WTC11 (cell line): Measurements from ENCODE around the gene SP140. TPM values are rescaled to one million over a fixed set of nuclear protein-coding genes. Genes with fewer than 3 reads are reported as not detected.

ENCODE experiments used
- ATAC-seq: fragments of 200-7000 bp; cut with Tn5 transposase; 2 replicates; pipeline ENCODE4 v1.10.0; 2021; ENCODE audit warnings: mild to moderate bottlenecking, moderate library complexity
- CTCF ChIA-PET: fragments of 300-600 bp; sonication (Branson Sonifier 250); formaldehyde crosslinking; loops from one replicate; lab custom pipeline; 2021; ENCODE audit warnings: antibody characterized with exemption; lab: Charles Lee
- POLR2A ChIA-PET: fragments of 350-600 bp; sonication (Branson Sonifier 250); formaldehyde crosslinking; loops from one replicate; lab custom pipeline; 2021; ENCODE audit warnings: antibody characterized with exemption; lab: Charles Lee
- DNase-seq: peaks from one replicate; pipeline ENCODE4 v3.0.0; 2021; ENCODE audit warnings: low spot score
- H3K27ac Mint-ChIP-seq: 2 replicates; pipeline ENCODE4 v1.8.0; 2021; ENCODE audit warnings: mixed read lengths
- H3K27me3 Mint-ChIP-seq: 2 replicates; pipeline ENCODE4 v1.8.0; 2021; ENCODE audit warnings: low read depth, mild to moderate bottlenecking, moderate library complexity, mixed read lengths
- H3K36me3 Mint-ChIP-seq: 2 replicates; pipeline ENCODE4 v1.8.0; 2021; ENCODE audit warnings: mixed read lengths
- H3K4me1 Mint-ChIP-seq: 2 replicates; pipeline ENCODE4 v1.8.0; 2022; ENCODE audit warnings: mixed read lengths
- H3K4me3 Mint-ChIP-seq: 2 replicates; pipeline ENCODE4 v1.8.0; 2021; ENCODE audit warnings: mild to moderate bottlenecking, moderate library complexity, mixed read lengths
- H3K9me3 Mint-ChIP-seq: 2 replicates; pipeline ENCODE4 v1.8.0; 2021; ENCODE audit warnings: mixed read lengths
- AR ChIP-seq: fragments of 250-450 bp; sonication (Bioruptor Pico); IDR thresholded peaks from 2 replicates; pipeline ENCODE4 v1.9.0; 2021; ENCODE audit warnings: mild to moderate bottlenecking
- CREB1 ChIP-seq: sonication (generic); formaldehyde crosslinking; IDR thresholded peaks from 2 replicates; pipeline ENCODE4 v1.8.0; 2023; ENCODE audit warnings: mild to moderate bottlenecking, missing genetic modification reagents
- E2F5 ChIP-seq: sonication (generic); formaldehyde crosslinking; IDR thresholded peaks from 2 replicates; pipeline ENCODE4 v1.8.1; 2022; ENCODE audit warnings: mild to moderate bottlenecking, moderate library complexity, missing genetic modification reagents
- EMX1 ChIP-seq: fragments of 250-450 bp; sonication (Bioruptor Pico); IDR thresholded peaks from 2 replicates; pipeline ENCODE4 v1.8.0; 2021; ENCODE audit warnings: mild to moderate bottlenecking
- ESRRA ChIP-seq: sonication (generic); formaldehyde crosslinking; IDR thresholded peaks from 2 replicates; pipeline ENCODE4 v1.8.1; 2022; ENCODE audit warnings: mild to moderate bottlenecking, missing genetic modification reagents, borderline replicate concordance
- FOXP1 ChIP-seq: sonication (generic); formaldehyde crosslinking; IDR thresholded peaks from 2 replicates; pipeline ENCODE4 v1.8.0; 2022; ENCODE audit warnings: missing genetic modification reagents, mild to moderate bottlenecking, moderate library complexity, borderline replicate concordance
- IRF2 ChIP-seq: sonication (generic); formaldehyde crosslinking; IDR thresholded peaks from 2 replicates; pipeline ENCODE4 v1.8.0; 2022; ENCODE audit warnings: low read depth, missing genetic modification reagents, borderline replicate concordance
- MAX ChIP-seq: sonication (generic); formaldehyde crosslinking; IDR thresholded peaks from 2 replicates; pipeline ENCODE4 v1.8.0; 2022; ENCODE audit warnings: mild to moderate bottlenecking, missing genetic modification reagents
- NFYB ChIP-seq: sonication (generic); formaldehyde crosslinking; conservative IDR thresholded peaks from 2 replicates; pipeline ENCODE4 v1.8.0; 2022; ENCODE audit warnings: low read depth, missing genetic modification reagents
- NR1H2 ChIP-seq: sonication (generic); formaldehyde crosslinking; IDR thresholded peaks from 2 replicates; pipeline ENCODE4 v1.9.0; 2021; ENCODE audit warnings: mild to moderate bottlenecking, moderate library complexity, missing genetic modification reagents
- NR2C2 ChIP-seq: sonication (generic); formaldehyde crosslinking; IDR thresholded peaks from 2 replicates; pipeline ENCODE4 v1.8.0; 2022; ENCODE audit warnings: mild to moderate bottlenecking, missing genetic modification reagents
- SOX15 ChIP-seq: fragments of 250-450 bp; sonication (Bioruptor Pico); IDR thresholded peaks from 2 replicates; pipeline ENCODE4 v1.9.0; 2021; ENCODE audit warnings: mild to moderate bottlenecking
- TCF7 ChIP-seq: sonication (generic); formaldehyde crosslinking; IDR thresholded peaks from 2 replicates; pipeline ENCODE4 v1.8.0; 2022; ENCODE audit warnings: mild to moderate bottlenecking, low read depth, missing genetic modification reagents, moderate library complexity
- TEAD1 ChIP-seq: sonication (generic); formaldehyde crosslinking; IDR thresholded peaks from 2 replicates; pipeline ENCODE4 v1.8.0; 2022; ENCODE audit warnings: mild to moderate bottlenecking, missing genetic modification reagents
- TEAD4 ChIP-seq: sonication (generic); formaldehyde crosslinking; IDR thresholded peaks from 2 replicates; pipeline ENCODE4 v1.8.0; 2022; ENCODE audit warnings: mild to moderate bottlenecking, missing genetic modification reagents
- ZBTB21 ChIP-seq: sonication (generic); formaldehyde crosslinking; IDR thresholded peaks from 2 replicates; pipeline ENCODE4 v1.8.1; 2023; ENCODE audit warnings: mild to moderate bottlenecking, missing genetic modification reagents, borderline replicate concordance
- ZNF423 ChIP-seq: fragments of 250-450 bp; sonication (Bioruptor Pico); IDR thresholded peaks from 2 replicates; pipeline ENCODE4 v2.1.2; 2022; ENCODE audit warnings: mild to moderate bottlenecking, moderate library complexity
- ZNF671 ChIP-seq: fragments of 250-450 bp; sonication (Bioruptor Pico); IDR thresholded peaks from 2 replicates; pipeline ENCODE4 v1.8.0; 2021; ENCODE audit warnings: mild to moderate bottlenecking
- total RNA-seq: library from RNA; stranded (reverse); gene quantifications from 3 replicates; pipeline ENCODE4 v1.2.3, GENCODE V29; 2021
- TF ChIP-seq, protein P1 (sequence below): sonication (generic); formaldehyde crosslinking; IDR thresholded peaks from 2 replicates; pipeline ENCODE4 v1.8.1; 2023; ENCODE audit warnings: mild to moderate bottlenecking, missing genetic modification reagents
- TF ChIP-seq, protein P2 (sequence below): sonication (generic); formaldehyde crosslinking; IDR thresholded peaks from 2 replicates; pipeline ENCODE4 v1.8.0; 2022; ENCODE audit warnings: mild to moderate bottlenecking, missing genetic modification reagents
- TF ChIP-seq, protein P3 (sequence below): sonication (generic); formaldehyde crosslinking; IDR thresholded peaks from 2 replicates; pipeline ENCODE4 v1.8.0; 2022; ENCODE audit warnings: missing genetic modification reagents
- TF ChIP-seq, protein P4 (sequence below): fragments of 250-450 bp; sonication (Bioruptor Pico); IDR thresholded peaks from 2 replicates; pipeline ENCODE4 v1.9.0; 2021; ENCODE audit warnings: mild to moderate bottlenecking

SP140 gene
- total RNA-seq, 1 experiment from 2014 or later, result 0.66 TPM

GRCh38 chr2:230330725-230331124 lies 105.2 kb downstream of the SP140 start:
- ATAC-seq, result no peak
- POLR2A ChIA-PET, result no interaction called here
- CTCF ChIA-PET, result no interaction called here
- TF ChIP-seq, protein P1, sequence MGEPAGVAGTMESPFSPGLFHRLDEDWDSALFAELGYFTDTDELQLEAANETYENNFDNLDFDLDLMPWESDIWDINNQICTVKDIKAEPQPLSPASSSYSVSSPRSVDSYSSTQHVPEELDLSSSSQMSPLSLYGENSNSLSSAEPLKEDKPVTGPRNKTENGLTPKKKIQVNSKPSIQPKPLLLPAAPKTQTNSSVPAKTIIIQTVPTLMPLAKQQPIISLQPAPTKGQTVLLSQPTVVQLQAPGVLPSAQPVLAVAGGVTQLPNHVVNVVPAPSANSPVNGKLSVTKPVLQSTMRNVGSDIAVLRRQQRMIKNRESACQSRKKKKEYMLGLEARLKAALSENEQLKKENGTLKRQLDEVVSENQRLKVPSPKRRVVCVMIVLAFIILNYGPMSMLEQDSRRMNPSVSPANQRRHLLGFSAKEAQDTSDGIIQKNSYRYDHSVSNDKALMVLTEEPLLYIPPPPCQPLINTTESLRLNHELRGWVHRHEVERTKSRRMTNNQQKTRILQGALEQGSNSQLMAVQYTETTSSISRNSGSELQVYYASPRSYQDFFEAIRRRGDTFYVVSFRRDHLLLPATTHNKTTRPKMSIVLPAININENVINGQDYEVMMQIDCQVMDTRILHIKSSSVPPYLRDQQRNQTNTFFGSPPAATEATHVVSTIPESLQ, result no peak
- TF ChIP-seq IRF2 (CRISPR knock-in tag), result no peak
- no peak for TF ChIP-seq ZNF423 (CRISPR knock-in tag)
- TF ChIP-seq, protein P2, sequence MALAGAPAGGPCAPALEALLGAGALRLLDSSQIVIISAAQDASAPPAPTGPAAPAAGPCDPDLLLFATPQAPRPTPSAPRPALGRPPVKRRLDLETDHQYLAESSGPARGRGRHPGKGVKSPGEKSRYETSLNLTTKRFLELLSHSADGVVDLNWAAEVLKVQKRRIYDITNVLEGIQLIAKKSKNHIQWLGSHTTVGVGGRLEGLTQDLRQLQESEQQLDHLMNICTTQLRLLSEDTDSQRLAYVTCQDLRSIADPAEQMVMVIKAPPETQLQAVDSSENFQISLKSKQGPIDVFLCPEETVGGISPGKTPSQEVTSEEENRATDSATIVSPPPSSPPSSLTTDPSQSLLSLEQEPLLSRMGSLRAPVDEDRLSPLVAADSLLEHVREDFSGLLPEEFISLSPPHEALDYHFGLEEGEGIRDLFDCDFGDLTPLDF (CRISPR knock-in tag), result no peak
- TF ChIP-seq NFYB (CRISPR knock-in tag), result no peak
- TF ChIP-seq NR1H2 (CRISPR knock-in tag), result no peak
- no peak for TF ChIP-seq ESRRA (CRISPR knock-in tag)
- no peak for TF ChIP-seq EMX1
- TF ChIP-seq TEAD1 (CRISPR knock-in tag), result no peak
- TF ChIP-seq E2F5 (CRISPR knock-in tag), result no peak
- no peak for TF ChIP-seq FOXP1
- no peak for TF ChIP-seq ZBTB21 (CRISPR knock-in tag)
- no peak for TF ChIP-seq SOX15
- TF ChIP-seq, protein P3, sequence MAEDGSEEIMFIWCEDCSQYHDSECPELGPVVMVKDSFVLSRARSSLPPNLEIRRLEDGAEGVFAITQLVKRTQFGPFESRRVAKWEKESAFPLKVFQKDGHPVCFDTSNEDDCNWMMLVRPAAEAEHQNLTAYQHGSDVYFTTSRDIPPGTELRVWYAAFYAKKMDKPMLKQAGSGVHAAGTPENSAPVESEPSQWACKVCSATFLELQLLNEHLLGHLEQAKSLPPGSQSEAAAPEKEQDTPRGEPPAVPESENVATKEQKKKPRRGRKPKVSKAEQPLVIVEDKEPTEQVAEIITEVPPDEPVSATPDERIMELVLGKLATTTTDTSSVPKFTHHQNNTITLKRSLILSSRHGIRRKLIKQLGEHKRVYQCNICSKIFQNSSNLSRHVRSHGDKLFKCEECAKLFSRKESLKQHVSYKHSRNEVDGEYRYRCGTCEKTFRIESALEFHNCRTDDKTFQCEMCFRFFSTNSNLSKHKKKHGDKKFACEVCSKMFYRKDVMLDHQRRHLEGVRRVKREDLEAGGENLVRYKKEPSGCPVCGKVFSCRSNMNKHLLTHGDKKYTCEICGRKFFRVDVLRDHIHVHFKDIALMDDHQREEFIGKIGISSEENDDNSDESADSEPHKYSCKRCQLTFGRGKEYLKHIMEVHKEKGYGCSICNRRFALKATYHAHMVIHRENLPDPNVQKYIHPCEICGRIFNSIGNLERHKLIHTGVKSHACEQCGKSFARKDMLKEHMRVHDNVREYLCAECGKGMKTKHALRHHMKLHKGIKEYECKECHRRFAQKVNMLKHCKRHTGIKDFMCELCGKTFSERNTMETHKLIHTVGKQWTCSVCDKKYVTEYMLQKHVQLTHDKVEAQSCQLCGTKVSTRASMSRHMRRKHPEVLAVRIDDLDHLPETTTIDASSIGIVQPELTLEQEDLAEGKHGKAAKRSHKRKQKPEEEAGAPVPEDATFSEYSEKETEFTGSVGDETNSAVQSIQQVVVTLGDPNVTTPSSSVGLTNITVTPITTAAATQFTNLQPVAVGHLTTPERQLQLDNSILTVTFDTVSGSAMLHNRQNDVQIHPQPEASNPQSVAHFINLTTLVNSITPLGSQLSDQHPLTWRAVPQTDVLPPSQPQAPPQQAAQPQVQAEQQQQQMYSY (CRISPR knock-in tag), result no peak
- H3K4me3 Mint-ChIP-seq, result no peak overlapping the region
- H3K9me3 Mint-ChIP-seq, result peaks cover 8% of the 10 kb centered on the region
- no peak overlapping the region for H3K27ac Mint-ChIP-seq
- H3K27me3 Mint-ChIP-seq, result no peaks in the 10 kb centered on the region
- no peak for DNase-seq
- peaks cover 13% of the 10 kb centered on the region for H3K4me1 Mint-ChIP-seq
- H3K36me3 Mint-ChIP-seq, result no peaks in the 10 kb centered on the region; the same call in 1 of the 2 replicates

DNA sequence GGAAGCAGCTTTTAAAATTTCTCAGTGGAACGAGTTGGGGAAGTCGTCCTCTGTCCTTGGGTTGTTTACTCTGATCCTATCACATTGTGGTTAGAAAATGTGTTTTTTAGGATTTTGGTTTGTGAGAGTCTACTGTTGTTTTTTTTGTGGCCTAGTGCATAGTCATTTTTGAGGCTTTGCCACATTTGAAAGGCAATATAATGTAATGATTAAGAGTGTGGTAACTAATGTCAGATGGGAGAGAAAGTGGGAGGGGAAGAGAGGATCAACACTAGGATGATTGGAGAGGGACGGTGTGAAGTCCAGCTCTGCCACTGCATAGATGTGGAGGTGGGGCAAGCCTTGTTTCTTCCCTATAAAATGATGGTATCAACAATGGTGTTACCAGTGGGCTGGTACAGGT lies 109.9 kb downstream of the SP140 start:
- ChIA-PET POLR2A (no interaction called here), CTCF (no interaction called here)
- H3K9me3 Mint-ChIP-seq, result peaks cover 19% of the 10 kb centered on the region
- DNase-seq (no peak), ATAC-seq (no peak)
- H3K36me3 Mint-ChIP-seq, result no peaks in the 10 kb centered on the region; the same call in 1 of the 2 replicates
- peaks cover 7% of the 10 kb centered on the region for H3K4me1 Mint-ChIP-seq
- H3K4me3 Mint-ChIP-seq, result no peak overlapping the region
- peak overlapping the region; percentile 35; the same call in 1 of the 2 replicates for H3K27ac Mint-ChIP-seq
- H3K27me3 Mint-ChIP-seq, result no peaks in the 10 kb centered on the region
- TF ChIP-seq AR (no peak), TEAD4 (CRISPR knock-in tag) (no peak), NR2C2 (no peak), MAX (CRISPR knock-in tag) (no peak), ZNF671 (no peak), TCF7 (CRISPR knock-in tag) (no peak), CREB1 (CRISPR knock-in tag) (no peak)
- TF ChIP-seq, protein P4, sequence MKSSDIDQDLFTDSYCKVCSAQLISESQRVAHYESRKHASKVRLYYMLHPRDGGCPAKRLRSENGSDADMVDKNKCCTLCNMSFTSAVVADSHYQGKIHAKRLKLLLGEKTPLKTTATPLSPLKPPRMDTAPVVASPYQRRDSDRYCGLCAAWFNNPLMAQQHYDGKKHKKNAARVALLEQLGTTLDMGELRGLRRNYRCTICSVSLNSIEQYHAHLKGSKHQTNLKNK (CRISPR knock-in tag), result no peak
- TF ChIP-seq, protein P1, result no peak
